CD4-positive, alpha-beta T cell treated with Interferon alpha-2 for 1 hour (primary cell): Measurements from ENCODE around the gene AKAP6.
"Not testable (repeated sequence)": the region's sequence is repeated elsewhere in the genome, so short reads cannot be mapped to it uniquely, and the experiment has no call there.

Experiments used
- DNase-seq, 2 donors: peaks; one replicate each; pipeline ENCODE4 v3.0.0-alpha.2; 2020 to 2022

Gene AKAP6

GRCh38 chr14:32374155-32374554 is 45.1 kb downstream of the AKAP6 start:
- DNase-seq = no peak

- no peak for DNase-seq
Observed at GRCh38 chr14:32375663-32376062, 46.6 kb downstream of the AKAP6 start.

- DNase-seq = no peak
Observed at GRCh38 chr14:32377046-32377646, 48.0 kb downstream of the AKAP6 start.

GRCh38 chr14:32378284-32378683 is 49.2 kb downstream of the AKAP6 start:
- no peak for DNase-seq

GRCh38 chr14:32379447-32379846 is 50.3 kb downstream of the AKAP6 start:
- no peak for DNase-seq

GRCh38 chr14:32381869-32382268 is 52.8 kb downstream of the AKAP6 start:
- no peak for DNase-seq

- no peak for DNase-seq
Observed at GRCh38 chr14:32382704-32383103, 53.6 kb downstream of the AKAP6 start.

- DNase-seq = no peak
Observed at GRCh38 chr14:32383364-32384009, 54.4 kb downstream of the AKAP6 start.

GRCh38 chr14:32384464-32384863 is 55.4 kb downstream of the AKAP6 start:
- DNase-seq = no peak

GRCh38 chr14:32387295-32387694 is 58.2 kb downstream of the AKAP6 start:
- not testable (repeated sequence) for DNase-seq

GRCh38 chr14:32393119-32393518 is 64.0 kb downstream of the AKAP6 start:
- no peak for DNase-seq

GRCh38 chr14:32394038-32394437 is 64.9 kb downstream of the AKAP6 start:
- DNase-seq = no peak

- DNase-seq = no peak
Observed at GRCh38 chr14:32396885-32397284, 67.8 kb downstream of the AKAP6 start.

GRCh38 chr14:32397861-32398640 is 69.0 kb downstream of the AKAP6 start:
- DNase-seq = no peak

GRCh38 chr14:32399920-32400319 is 70.8 kb downstream of the AKAP6 start:
- no peak for DNase-seq

- no peak for DNase-seq
Observed at GRCh38 chr14:32400480-32400879, 71.4 kb downstream of the AKAP6 start.

- no peak for DNase-seq
Observed at GRCh38 chr14:32403021-32403420, 73.9 kb downstream of the AKAP6 start.

GRCh38 chr14:32403688-32404087 is 74.6 kb downstream of the AKAP6 start:
- no peak for DNase-seq

GRCh38 chr14:32404784-32405573 is 75.9 kb downstream of the AKAP6 start:
- DNase-seq = no peak

GRCh38 chr14:32405856-32406255 is 76.8 kb downstream of the AKAP6 start:
- DNase-seq = no peak

GRCh38 chr14:32407130-32407529 is 78.0 kb downstream of the AKAP6 start:
- DNase-seq = no peak

- DNase-seq = no peak
Observed at GRCh38 chr14:32408018-32408417, 78.9 kb downstream of the AKAP6 start.

- DNase-seq = no peak
Observed at GRCh38 chr14:32412103-32412502, 83.0 kb downstream of the AKAP6 start.
